HepG2 (cell line): ENCODE data around the gene MYADML2. TPM values are rescaled to one million over a fixed set of nuclear protein-coding genes. Genes with fewer than 3 reads are reported as not detected.

Experiments used
- ARNTL ChIP-seq: sonication (generic); formaldehyde crosslinking; IDR thresholded peaks from 2 replicates; pipeline ENCODE4 v1.4.0; 2020; ENCODE audit warnings: mild to moderate bottlenecking, missing genetic modification reagents
- CCDC6 ChIP-seq: sonication (generic); formaldehyde crosslinking; IDR thresholded peaks from 2 replicates; pipeline ENCODE4 v1.8.1; 2022; ENCODE audit warnings: mild to moderate bottlenecking, missing genetic modification reagents, moderate library complexity
- CSRNP2 ChIP-seq: sonication (generic); formaldehyde crosslinking; conservative IDR thresholded peaks from 2 replicates; pipeline ENCODE4 v1.8.0; 2022; ENCODE audit warnings: low read depth, missing genetic modification reagents
- GATAD1 ChIP-seq: IDR thresholded peaks from 2 replicates; pipeline ENCODE4 v1.6.1; 2016; ENCODE audit warnings: missing genetic modification reagents, missing compliant biosample characterization
- GLMP ChIP-seq: sonication (generic); formaldehyde crosslinking; IDR thresholded peaks from 2 replicates; pipeline ENCODE4 v1.9.0; 2021; ENCODE audit warnings: missing genetic modification reagents, mild to moderate bottlenecking, borderline replicate concordance
- KDM1A ChIP-seq: IDR thresholded peaks from 2 replicates; pipeline ENCODE4 v1.6.1; 2016; ENCODE audit warnings: missing compliant biosample characterization
- KLF13 ChIP-seq: sonication (generic); formaldehyde crosslinking; IDR thresholded peaks from 2 replicates; pipeline ENCODE4 v1.4.0; 2020; ENCODE audit warnings: mild to moderate bottlenecking, missing genetic modification reagents
- MED8 ChIP-seq: sonication (generic); formaldehyde crosslinking; IDR thresholded peaks from 2 replicates; pipeline ENCODE4 v1.8.1; 2023; ENCODE audit warnings: mild to moderate bottlenecking, missing genetic modification reagents; ENCODE audit not compliant: insufficient replicate concordance
- PHF5A ChIP-seq: IDR thresholded peaks from one replicate; pipeline ENCODE4 v1.6.1; 2018; ENCODE audit warnings: low read depth, missing genetic modification reagents; ENCODE audit not compliant: unreplicated experiment
- RARG ChIP-seq: sonication (generic); formaldehyde crosslinking; IDR thresholded peaks from 2 replicates; pipeline ENCODE4 v1.4.0; 2020; ENCODE audit warnings: low read depth, mild to moderate bottlenecking, missing genetic modification reagents
- SAP130 ChIP-seq: IDR thresholded peaks from 2 replicates; pipeline ENCODE4 v1.6.1; 2016; ENCODE audit warnings: low read depth
- SCMH1 ChIP-seq: sonication (generic); formaldehyde crosslinking; IDR thresholded peaks from 2 replicates; pipeline ENCODE4 v1.9.0; 2021; ENCODE audit warnings: missing genetic modification reagents, mild to moderate bottlenecking, borderline replicate concordance
- SNAPC2 ChIP-seq: sonication (generic); formaldehyde crosslinking; IDR thresholded peaks from 2 replicates; pipeline ENCODE4 v1.8.1; 2022; ENCODE audit warnings: mild to moderate bottlenecking, missing genetic modification reagents
- ZFX ChIP-seq: sonication (generic); formaldehyde crosslinking; IDR thresholded peaks from 2 replicates; pipeline ENCODE4 v1.4.0; 2020; ENCODE audit warnings: mild to moderate bottlenecking, low read depth, missing genetic modification reagents, moderate library complexity
- ZHX1 ChIP-seq: sonication (generic); formaldehyde crosslinking; IDR thresholded peaks from 2 replicates; pipeline ENCODE4 v1.8.1; 2022; ENCODE audit warnings: low read depth, mild to moderate bottlenecking, missing genetic modification reagents
- ZNF17 ChIP-seq: sonication (generic); formaldehyde crosslinking; IDR thresholded peaks from 2 replicates; pipeline ENCODE4 v1.5.0; 2020; ENCODE audit warnings: mild to moderate bottlenecking, missing genetic modification reagents
- ZNF512B ChIP-seq: sonication (generic); formaldehyde crosslinking; IDR thresholded peaks from 2 replicates; pipeline ENCODE4 v1.5.1; 2020; ENCODE audit warnings: missing genetic modification reagents, mild to moderate bottlenecking, borderline replicate concordance
- ZNF543 ChIP-seq: sonication (generic); formaldehyde crosslinking; IDR thresholded peaks from 2 replicates; pipeline ENCODE4 v1.4.0; 2020; ENCODE audit warnings: mild to moderate bottlenecking, missing genetic modification reagents
- ZNF589 ChIP-seq: sonication (generic); formaldehyde crosslinking; conservative IDR thresholded peaks from 2 replicates; pipeline ENCODE4 v1.8.0; 2022; ENCODE audit warnings: mild to moderate bottlenecking, moderate library complexity, missing genetic modification reagents
- ZNF670 ChIP-seq: sonication (generic); formaldehyde crosslinking; IDR thresholded peaks from 2 replicates; pipeline ENCODE4 v1.8.0; 2022; ENCODE audit warnings: mild to moderate bottlenecking, missing genetic modification reagents, borderline replicate concordance
- polyA plus RNA-seq, 8 experiments: library from polyadenylated mRNA; depleted of rRNA in 3 of 8; stranded (reverse) in 7 of 8; unstranded in 1 of 8; fragments of >200 nt; fragmentation: Illumina TruSeq in 4 of 8; extraction: Trizol in 4 of 8; gene quantifications; 2 replicates each; pipeline versions ENCODE4 v1.2.1 to v1.2.3, GENCODE V29; 2011 to 2016; ENCODE audit warnings: low read depth in 4 of 8, missing spikeins in 1 of 8, mixed read lengths in 1 of 8; ENCODE audit not compliant: insufficient read depth in 1 of 8
- total RNA-seq, 5 experiments: library from RNA; depleted of rRNA; stranded (reverse); fragments of >200 nt; fragmentation: Illumina TruSeq; extraction: Trizol; gene quantifications; 2 replicates each; pipeline ENCODE4 v1.2.3, GENCODE V29; 2016; ENCODE audit warnings: low read depth in 1 of 5

The MYADML2 gene
- total and polyA plus RNA-seq, 2 of the 13 experiments (the other 11 are each of a cell fraction or from before 2014, with no cell fraction given), result not detected

- TF ChIP-seq GLMP (no peak), GATAD1 (peak; percentile 89), SCMH1 (no peak), ZNF589 (CRISPR knock-in tag) (no peak; the same call in 1 of the 2 replicates), CCDC6 (CRISPR knock-in tag) (peak; percentile 92; the same call in 1 of the 2 replicates), ZNF670 (CRISPR knock-in tag) (no peak), RARG (CRISPR knock-in tag) (no peak), ZNF17 (CRISPR knock-in tag) (no peak), KDM1A (no peak), SNAPC2 (CRISPR knock-in tag) (peak; percentile 68; the same call in 1 of the 2 replicates), PHF5A (no peak), ZFX (peak; percentile 92), ZNF512B (no peak), ARNTL (CRISPR knock-in tag) (peak; percentile 79; the same call in 1 of the 2 replicates), ZHX1 (no peak), ZNF543 (CRISPR knock-in tag) (no peak), SAP130 (CRISPR knock-in tag) (peak; percentile 86), KLF13 (0 out of 2 replicates have a peak, but pooled peaks have one; percentile 19), CSRNP2 (CRISPR knock-in tag) (no peak), MED8 (CRISPR knock-in tag) (peak; percentile 86)
These were observed 19.1 kb downstream of the MYADML2 start, which contains the start of gene MAFG (continued) for GRCh38 chr17:81927653-81928543.
